Daoy (cell line): Measurements from ENCODE around the gene BCL2L15. TPM values are rescaled to one million over a fixed set of nuclear protein-coding genes. Genes with fewer than 3 reads are reported as not detected.

ENCODE experiments used
- total RNA-seq: library from RNA; depleted of rRNA; stranded (reverse); fragments of >200 nt; shearing (Covaris generic); gene quantifications from 2 replicates; pipeline ENCODE4 v1.2.3, GENCODE V29; 2014; rRNA removed

The BCL2L15 gene
- total RNA-seq, 1 experiment from 2014 or later: 0.06 TPM

Other genes with a start within 250 kb of the BCL2L15 start
- gene PHTF1, start 128.1 kb downstream of the BCL2L15 start, total RNA-seq: 89.4 and 93.0 TPM in 2 replicates
- 8.9 and 11.8 TPM in 2 replicates for gene RSBN1, start 75.1 kb downstream of the BCL2L15 start, total RNA-seq
- 1.5 and 4.1 TPM in 2 replicates for gene PTPN22, start 15.9 kb downstream of the BCL2L15 start, total RNA-seq
- 51.6 and 55.9 TPM in 2 replicates for gene AP4B1, start 17.2 kb upstream of the BCL2L15 start, total RNA-seq
- 15.3 and 19.5 TPM in 2 replicates for gene DCLRE1B, start 17.7 kb upstream of the BCL2L15 start, total RNA-seq
- gene HIPK1, start 41.7 kb upstream of the BCL2L15 start, total RNA-seq: 20.0 and 22.3 TPM in 2 replicates
- gene OLFML3, start 91.9 kb upstream of the BCL2L15 start, total RNA-seq: 2.3 and 2.4 TPM in 2 replicates